ENCODE results near the gene PPP6R3.

Gene PPP6R3

DNA sequence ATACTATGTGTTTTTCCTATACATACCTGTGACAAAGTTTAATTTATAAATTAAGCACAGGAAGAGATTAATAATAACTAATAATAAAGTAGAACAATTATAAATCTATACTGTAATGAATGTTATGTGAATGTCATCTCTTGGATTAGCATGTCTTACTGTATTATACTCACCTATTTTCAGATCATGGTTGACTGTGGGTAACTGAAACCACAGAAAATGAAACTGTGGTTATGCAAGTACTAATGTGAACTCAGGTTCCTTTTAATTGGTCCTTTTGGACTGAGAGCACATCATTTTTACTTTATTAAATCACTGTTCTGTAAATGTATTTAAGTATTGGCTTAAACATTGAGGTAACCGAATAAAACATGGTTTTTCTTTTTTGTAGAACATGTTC is 108.8 kb downstream of the PPP6R3 start:
- no peak for DNase-seq

- DNase-seq = no peak
These were observed 110.1 kb downstream of the PPP6R3 start for GRCh38 chr11:68570691-68571090.

DNA sequence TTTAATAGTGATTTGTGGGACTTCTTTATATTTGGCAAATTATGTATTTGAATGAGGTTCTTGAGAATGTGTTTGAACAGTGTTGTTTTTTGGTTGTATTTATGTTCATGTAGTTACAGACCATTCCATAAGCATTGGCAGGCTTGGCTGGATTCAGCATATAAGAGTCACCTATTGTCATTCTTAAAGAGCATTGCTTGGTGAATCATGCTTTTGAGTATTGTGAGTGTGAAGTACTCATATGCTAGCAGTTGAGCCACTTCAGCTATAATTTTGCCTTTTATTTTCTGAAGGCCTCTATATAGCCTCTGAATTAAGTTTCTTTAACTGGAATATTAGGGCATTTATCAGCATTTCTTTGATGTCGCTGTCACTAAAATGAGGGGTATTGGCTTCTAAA is 113.8 kb downstream of the PPP6R3 start:
- peak; percentile 51 for DNase-seq

DNA sequence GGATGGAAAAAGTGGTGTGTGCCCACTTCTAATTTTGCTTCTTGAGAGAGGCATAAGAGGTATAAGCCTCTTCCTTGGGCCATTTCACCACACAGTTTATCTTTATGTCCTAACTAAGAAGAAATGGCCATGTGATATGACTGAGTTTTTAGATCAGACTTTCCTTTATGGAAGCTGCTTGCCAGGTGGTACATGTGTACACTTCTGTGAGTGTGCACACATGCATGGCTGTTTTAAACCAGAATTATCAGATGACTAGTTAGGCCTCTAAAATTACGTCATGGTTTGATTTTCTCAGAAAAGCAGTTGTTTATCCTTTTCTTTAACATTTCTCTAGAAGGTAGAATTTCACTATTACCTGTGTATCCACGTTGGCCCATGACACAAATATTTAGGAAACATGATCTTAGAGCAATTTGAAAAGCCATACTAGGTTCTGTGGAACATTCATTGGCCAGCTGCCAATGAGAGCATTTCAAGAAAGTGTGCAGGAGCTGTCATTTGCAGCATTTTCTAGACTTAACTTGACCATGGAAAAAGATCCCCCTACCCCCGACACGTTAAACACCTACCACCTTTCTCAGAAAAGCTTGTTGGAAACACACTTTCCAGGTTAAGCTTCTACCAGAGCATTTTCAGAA is 114.6 kb downstream of the PPP6R3 start:
- no peak for DNase-seq

GRCh38 chr11:68579455-68579854 is 118.9 kb downstream of the PPP6R3 start:
- no peak for DNase-seq

DNA sequence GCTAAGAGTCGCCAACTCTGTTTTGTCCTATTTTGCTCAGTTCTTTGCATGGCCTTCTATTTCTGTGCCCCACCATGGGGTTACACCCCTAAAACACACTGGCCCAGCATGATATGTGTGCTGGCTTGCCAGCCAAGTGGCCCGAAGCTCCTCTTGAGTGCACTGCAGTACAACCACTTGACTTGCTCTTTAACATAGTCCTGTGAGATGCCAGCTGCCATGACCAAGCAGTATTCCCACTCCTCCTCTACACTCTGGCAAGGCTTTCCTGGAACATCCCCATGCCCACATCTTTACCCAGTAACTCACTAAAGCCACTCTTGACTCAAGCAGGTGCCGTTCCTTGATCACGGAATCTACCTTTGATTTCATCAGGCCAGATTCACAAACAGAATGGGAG is 120.9 kb downstream of the PPP6R3 start:
- DNase-seq = no peak

GRCh38 chr11:68581901-68582300 is 121.3 kb downstream of the PPP6R3 start:
- DNase-seq = no peak

- no peak for DNase-seq
These were observed 122.0 kb downstream of the PPP6R3 start for GRCh38 chr11:68582416-68583040.

- no peak for DNase-seq
These were observed 122.5 kb downstream of the PPP6R3 start for GRCh38 chr11:68583041-68583446.

GRCh38 chr11:68584097-68584496 is 123.5 kb downstream of the PPP6R3 start:
- no peak for DNase-seq

GRCh38 chr11:68584991-68585524 is 124.5 kb downstream of the PPP6R3 start:
- DNase-seq = no peak

- no peak for DNase-seq
These were observed 129.1 kb downstream of the PPP6R3 start for GRCh38 chr11:68589547-68590216.

GRCh38 chr11:68591719-68592118 is 131.2 kb downstream of the PPP6R3 start:
- no peak for DNase-seq

GRCh38 chr11:68593441-68593840 is 132.9 kb downstream of the PPP6R3 start:
- DNase-seq = no peak

DNA sequence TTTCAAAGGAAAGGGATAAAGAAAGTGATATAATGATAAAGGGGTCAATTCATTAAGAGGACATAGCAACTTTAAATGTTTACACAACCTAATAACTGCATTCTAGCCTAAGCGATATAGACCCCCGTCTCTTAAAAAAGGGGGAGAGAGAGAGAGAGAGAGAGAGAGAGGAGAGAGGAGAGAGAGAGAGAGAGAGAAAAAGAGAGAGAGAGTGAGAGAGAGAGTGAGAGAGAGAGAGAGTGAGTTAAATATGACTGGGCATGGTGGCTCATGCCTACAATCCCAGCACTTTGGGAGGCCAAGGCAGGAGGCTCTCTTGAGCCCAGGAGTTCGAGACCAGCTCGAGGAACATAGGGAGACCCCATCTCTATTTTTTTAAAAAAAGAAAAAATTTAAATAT is 133.6 kb downstream of the PPP6R3 start:
- DNase-seq = no peak

DNA sequence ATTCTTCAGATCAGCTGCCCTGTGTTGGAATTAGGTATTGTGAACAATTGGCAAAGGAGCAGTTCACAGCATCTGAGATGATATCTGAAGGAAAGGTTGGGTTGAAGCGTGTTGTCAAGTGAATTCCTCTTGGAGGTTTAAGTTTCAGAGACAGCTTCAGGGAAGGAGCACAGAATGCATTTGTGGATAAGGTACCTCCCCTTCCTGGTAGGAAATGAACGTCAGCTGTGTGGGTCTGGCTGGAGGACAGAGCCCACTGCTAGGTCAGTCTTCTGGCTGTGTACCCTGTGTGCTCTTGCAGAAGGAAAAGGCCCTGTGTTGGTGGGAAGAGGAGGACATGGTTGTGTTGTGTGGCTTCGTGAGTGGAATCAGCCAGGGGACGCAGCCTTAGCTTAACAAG is 135.7 kb downstream of the PPP6R3 start:
- no peak for DNase-seq

DNA sequence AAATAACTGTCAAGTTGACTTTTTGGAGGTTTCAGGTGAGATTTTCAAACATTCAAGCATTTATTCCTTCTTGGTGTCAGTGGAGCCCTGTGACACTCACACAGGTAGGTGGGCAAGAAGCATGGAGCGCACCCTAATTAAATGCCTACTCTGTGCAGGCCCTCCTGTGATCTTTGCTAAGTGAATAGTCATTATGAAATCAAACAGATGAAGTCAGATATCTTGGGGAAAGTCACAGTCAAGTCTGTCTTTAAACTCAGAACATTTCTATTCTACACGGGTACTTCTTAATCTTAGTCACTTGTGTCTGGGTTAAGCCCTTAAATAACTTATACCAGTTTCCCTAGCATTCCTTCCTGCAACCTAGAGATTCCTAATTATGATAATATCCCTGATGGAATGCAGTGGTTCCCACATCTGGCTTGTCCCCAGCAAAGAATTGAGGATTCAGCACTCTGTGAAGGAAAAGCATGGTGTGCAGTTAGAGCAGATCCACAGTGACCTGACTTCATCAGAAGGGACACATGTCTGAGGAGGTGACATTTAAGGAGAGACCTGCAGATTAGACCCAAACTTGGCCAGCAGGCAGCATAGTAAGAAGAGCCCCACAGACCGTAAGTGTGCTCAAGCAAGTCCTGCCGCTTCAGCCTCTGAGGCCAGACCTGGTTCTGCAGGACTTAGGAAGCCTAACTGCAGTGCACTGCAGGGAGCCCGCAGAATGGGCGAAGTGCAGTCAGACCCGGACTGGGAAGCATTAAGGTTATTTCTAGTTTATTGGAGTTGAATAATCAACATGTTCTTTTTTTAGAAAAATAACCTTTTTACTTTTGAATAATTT is 138.5 kb downstream of the PPP6R3 start:
- no peak for DNase-seq

- no peak for DNase-seq
These were observed 140.6 kb downstream of the PPP6R3 start for GRCh38 chr11:68601147-68601546.

- DNase-seq = no peak
These were observed 149.2 kb downstream of the PPP6R3 start for GRCh38 chr11:68609761-68610160.

- DNase-seq = no peak
These were observed 150.0 kb downstream of the PPP6R3 start for GRCh38 chr11:68610452-68611116.

- no peak for DNase-seq
These were observed 155.1 kb downstream of the PPP6R3 start for GRCh38 chr11:68615657-68616056.

DNA sequence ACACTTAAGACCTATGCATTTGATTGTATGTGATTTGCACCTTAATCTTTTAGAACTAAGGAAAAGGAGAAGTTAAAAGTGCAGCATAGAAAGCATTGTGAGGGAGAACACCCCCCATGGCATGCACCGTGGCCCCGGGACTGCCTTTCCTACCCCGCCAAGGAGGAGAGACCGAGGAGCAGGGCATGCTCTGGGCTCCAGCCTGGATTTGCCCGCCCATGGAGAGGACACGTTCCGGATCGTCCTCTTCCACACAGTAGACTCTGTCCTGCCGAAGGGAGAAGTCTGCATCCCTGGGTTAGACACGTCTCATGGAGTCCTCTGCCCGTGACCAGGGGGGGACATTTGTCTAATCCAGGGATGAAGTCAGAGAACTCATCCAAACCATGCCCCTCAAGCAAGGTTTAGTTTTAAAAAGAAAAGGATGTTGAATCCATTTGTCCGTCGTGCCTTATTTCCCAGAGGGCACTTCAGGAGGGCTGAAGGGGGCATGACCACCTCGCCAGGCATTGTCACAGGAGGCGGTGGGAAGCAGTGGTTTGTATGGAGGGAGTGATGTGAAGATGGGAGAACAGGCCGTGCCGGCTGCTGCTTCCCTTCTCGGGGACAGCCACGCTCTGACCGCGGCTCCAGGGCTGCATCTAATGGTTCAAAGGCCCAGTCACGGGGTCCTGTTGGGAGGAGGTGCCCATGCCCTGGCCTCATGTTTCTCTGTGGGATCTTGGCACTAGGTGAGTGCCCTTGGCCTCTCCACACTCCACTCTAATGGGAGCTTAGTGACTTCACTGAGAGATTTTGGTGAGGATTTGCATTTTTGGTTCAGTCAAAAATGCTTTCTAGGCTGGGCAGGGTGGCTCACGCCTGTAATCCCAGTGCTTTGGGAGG is 157.6 kb downstream of the PPP6R3 start:
- DNase-seq = no peak

Measured in NCI-H2227 treated with DMSO at 0.1 percent for 48 hours (cell line).